Stimulated activated CD8-positive, alpha-beta memory T cell treated with anti-CD3 and anti-CD28 coated beads, Interleukin-4, amount 100 ng/mL, for 24 hours (primary cell): ENCODE results near the gene LPA.
"Not testable (repeated sequence)": the region's sequence is repeated elsewhere in the genome, so short reads cannot be mapped to it uniquely, and the experiment has no call there.

Source experiments
- DNase-seq: peaks from one replicate; pipeline ENCODE4 v3.0.0-alpha.2; 2020; ENCODE audit warnings: low read depth

Gene LPA, protein sequence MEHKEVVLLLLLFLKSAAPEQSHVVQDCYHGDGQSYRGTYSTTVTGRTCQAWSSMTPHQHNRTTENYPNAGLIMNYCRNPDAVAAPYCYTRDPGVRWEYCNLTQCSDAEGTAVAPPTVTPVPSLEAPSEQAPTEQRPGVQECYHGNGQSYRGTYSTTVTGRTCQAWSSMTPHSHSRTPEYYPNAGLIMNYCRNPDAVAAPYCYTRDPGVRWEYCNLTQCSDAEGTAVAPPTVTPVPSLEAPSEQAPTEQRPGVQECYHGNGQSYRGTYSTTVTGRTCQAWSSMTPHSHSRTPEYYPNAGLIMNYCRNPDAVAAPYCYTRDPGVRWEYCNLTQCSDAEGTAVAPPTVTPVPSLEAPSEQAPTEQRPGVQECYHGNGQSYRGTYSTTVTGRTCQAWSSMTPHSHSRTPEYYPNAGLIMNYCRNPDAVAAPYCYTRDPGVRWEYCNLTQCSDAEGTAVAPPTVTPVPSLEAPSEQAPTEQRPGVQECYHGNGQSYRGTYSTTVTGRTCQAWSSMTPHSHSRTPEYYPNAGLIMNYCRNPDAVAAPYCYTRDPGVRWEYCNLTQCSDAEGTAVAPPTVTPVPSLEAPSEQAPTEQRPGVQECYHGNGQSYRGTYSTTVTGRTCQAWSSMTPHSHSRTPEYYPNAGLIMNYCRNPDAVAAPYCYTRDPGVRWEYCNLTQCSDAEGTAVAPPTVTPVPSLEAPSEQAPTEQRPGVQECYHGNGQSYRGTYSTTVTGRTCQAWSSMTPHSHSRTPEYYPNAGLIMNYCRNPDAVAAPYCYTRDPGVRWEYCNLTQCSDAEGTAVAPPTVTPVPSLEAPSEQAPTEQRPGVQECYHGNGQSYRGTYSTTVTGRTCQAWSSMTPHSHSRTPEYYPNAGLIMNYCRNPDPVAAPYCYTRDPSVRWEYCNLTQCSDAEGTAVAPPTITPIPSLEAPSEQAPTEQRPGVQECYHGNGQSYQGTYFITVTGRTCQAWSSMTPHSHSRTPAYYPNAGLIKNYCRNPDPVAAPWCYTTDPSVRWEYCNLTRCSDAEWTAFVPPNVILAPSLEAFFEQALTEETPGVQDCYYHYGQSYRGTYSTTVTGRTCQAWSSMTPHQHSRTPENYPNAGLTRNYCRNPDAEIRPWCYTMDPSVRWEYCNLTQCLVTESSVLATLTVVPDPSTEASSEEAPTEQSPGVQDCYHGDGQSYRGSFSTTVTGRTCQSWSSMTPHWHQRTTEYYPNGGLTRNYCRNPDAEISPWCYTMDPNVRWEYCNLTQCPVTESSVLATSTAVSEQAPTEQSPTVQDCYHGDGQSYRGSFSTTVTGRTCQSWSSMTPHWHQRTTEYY (N-terminal part only)

DNA sequence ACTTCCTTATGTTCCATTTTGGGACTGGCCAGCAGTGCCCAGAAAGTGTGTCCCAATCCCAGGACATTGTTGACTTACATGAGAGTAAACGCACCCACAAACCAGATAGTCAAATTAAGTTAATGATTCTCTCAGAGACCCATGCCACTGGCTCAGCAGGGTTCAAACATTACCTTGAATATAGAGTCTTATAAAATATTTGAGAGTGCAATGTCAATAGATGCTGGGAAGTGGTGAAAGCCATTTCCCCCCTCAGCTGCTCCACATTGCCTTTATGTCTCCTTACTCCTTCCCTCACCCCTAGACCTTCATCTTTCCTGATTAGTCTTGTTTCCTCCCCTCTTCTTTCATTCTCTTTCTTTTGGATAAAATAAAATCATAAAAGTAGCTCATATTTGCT, at the start of gene LPA:
TSS of gene LPA (minus strand) at position 78 of the 400 bp plus-strand sequence. CDS start at position 17, 61 bp downstream.
- not testable (repeated sequence) for DNase-seq

DNA sequence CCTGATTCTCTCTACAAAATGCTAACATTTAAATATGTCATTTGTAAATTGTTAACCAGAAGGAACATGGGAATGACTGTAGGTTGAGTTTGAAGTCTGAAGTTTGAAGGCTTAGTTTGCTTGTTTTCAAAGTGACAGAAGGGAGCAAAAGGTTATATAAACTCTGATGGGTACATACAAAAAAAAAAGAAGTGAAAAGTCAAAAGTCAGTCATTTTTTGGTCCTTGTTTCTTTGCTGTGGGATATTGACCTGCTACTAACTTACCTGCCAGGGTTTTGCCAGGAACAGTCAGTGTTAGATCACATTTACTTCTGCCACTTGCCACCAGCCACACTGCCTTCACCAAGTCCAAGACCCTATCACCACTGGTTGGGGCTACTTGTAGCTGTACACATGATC, 44.9 kb upstream of the LPA start:
- not testable (repeated sequence) for DNase-seq

DNA sequence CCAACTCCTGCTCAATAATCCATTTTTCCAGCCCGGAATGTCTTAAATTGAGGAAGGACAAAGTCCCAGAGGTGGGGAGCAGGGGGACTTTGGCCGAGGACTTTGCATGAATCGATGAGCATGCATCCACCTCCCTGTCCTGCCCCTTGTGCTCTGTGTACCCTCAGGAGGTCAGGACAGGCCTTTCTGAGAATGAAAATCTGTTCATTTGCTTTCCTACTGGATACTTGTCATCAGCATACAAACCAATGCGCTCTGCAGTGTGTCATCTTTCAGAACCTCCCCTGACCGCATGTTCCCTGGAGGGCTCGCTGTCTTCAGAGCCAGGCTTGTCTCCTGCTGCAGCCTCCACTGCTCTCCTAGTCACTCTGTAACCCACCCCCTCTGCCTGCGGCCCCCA, 40.6 kb upstream of the LPA start:
- not testable (repeated sequence) for DNase-seq

DNA sequence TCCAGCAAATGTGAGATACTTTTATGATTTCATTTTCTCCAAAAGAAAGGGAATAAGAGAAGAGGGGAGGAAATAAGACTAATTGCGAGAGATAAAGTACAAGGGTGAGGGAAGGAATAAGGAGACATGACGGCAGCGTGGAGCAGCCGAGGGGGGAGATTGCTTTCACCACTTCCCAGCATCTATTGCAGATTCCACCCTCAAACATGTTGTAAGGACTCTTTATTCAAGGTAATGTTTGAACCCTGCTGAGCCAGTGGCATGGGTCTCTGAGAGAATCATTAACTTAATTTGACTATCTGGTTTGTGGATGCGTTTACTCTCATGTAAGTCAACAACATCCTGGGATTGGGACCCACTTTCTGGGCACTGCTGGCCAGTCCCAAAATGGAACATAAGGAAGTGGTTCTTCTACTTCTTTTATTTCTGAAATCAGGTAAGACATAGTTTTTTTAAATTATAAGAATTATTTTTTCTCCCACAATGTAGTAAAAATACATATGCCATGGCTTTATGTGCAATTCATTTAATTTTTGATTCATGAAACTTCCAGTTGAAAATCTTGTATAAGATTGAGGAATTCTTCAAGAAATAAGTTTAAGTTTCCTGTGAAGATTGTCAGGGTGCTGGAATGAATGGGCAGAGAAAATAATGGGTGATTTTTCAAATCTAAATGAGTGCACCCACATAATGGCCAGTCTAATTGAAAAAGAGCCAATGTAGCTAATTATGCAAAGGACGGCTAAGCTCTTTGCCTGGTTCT, 38.0 kb upstream of the LPA start, which contains the start of gene PLG:
TSS of gene PLG (plus strand) at position 327 of the 763 bp plus-strand sequence. CDS start at position 388, 61 bp downstream.
- DNase-seq: not testable (repeated sequence)

DNA sequence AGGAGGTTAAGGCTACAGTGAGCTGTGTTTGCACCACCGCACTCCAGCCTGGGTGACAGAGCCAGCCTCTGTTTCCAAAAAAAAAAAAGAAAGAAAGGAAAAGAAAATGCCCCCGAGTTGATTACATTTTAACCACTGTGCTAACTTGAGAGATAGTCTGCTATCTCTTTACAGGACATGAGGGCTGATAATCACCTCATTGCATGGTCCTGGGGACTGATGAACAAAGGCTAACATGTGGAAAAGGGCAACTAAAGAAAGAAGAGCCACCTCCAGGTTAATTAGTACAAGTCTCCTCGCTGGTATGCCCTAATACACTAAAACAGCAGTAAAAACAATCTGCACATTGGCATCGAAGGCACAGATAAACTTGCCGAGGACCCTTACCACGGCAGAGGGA, 33.8 kb upstream of the LPA start:
- no peak for DNase-seq

DNA sequence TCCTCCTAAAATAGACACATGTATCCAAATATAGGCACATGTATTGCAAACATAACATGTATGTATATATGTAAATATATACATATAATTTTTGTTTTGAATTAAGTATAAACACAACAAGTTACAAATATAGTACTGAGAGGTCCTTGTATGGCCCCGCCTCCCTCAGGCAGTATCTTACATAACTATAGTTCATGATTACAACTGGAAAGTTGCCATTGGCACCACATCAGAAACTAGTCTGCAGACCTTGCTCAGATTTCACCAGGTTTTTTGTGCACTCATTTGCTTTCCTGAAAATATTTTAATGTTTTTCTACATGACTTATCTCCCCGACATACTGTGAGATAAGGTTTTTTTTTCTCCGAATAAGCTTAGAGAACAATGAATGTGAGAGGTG, 32.8 kb upstream of the LPA start:
- DNase-seq: not testable (repeated sequence)

DNA sequence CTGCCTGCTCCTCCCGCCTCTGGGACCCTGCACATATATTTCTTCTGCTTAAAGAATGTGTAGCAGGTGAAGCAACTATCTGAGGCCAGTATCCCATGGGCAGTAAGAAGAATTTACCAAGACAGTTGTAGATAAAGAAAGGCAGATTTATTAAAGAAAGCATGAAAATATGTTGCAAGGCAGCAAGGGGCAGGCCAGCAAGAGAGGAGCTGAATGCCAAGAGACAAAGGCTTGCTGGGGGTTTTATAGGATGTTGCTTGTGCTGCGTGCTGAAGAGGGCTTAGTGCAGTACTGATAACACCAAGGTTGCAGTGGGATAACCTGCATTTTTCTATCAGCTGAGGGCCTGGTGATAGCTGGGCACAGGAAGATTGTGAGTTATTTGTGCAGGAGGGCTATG, 31.5 kb upstream of the LPA start:
- DNase-seq: not testable (repeated sequence)

DNA sequence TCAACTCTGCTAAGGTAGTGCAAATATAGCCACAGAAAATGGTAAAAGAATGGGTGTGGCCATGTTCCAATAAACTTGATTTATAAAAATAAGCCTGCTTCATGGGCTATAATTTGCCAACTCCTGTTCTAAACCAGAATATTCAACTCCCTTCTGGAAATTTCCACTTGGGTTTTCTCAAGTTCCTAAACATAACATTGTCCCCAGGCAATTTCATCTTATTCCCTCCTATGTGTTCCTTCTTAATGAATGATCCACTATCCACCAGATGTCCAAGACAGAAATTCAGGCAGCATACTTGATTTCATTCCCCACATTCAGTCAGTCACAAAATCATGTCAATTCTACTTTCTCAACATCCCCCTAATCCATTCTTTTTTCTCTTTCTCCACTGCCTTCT, 30.9 kb upstream of the LPA start:
- DNase-seq: not testable (repeated sequence)

DNA sequence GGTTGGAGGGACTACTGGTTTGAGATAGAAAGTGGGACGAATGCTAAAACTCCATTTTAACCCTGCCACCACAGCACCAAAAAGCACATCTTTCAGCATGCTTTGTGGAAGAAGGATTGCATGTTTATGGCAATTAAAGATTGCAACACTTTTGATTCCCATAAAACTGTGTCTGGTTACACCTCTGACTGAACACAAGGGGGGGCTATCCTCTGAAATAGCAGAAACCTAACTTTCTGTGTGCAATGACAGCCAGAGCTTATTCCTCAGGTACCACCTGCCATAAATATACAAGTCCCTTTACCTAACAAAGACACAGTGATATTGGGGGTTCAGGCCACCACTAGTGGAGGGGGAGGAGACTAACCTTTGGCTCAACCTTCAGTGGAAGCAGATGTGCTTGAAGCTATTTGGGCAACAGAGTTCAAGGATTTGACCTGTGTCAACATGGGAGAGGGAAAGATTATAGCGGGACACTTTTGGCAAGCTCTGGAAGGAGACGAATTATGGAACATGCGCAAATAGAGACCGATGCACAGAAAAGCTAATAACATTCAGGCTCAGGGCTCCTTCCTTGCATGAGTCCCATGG, 28.4 kb upstream of the LPA start:
- no peak for DNase-seq

DNA sequence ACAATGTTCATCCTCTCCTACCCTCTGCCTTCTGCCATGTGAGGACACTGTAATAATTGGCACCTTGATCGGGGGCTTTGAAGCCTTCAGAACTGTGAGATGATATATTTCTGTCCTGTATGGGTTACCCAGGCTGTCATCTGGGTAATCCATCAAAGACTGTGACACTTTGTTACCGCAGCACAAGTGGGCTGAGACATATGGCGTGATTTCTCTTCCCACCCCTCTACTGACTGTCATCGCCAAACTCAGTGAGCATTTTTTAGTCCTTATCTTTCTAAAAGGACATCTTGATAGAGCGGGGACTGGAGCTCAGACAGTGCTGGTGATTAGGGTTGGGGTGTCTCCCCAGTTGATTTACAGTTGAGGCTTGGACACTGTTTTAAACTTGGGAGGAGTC, 27.5 kb upstream of the LPA start:
- no peak for DNase-seq

DNA sequence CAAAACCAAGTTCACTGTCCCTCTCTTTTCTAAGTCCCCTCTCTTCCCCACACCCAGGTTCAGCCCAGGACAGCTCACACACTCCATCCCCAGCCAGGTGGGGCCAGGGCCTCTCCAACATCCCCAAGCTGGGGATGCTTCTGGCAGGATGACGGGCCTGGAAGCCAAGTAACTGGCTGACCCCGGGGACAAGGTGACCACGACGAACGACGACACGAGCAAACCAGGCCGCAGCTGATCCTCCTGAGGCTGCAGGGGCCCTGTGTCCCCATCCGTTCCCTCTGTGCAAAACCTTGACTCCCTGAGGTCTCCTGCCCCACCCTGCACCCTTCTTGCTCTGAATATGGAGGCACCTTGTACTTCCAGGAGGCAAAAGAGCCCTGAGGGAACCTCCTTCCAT, 26.4 kb upstream of the LPA start:
- DNase-seq: no peak

DNA sequence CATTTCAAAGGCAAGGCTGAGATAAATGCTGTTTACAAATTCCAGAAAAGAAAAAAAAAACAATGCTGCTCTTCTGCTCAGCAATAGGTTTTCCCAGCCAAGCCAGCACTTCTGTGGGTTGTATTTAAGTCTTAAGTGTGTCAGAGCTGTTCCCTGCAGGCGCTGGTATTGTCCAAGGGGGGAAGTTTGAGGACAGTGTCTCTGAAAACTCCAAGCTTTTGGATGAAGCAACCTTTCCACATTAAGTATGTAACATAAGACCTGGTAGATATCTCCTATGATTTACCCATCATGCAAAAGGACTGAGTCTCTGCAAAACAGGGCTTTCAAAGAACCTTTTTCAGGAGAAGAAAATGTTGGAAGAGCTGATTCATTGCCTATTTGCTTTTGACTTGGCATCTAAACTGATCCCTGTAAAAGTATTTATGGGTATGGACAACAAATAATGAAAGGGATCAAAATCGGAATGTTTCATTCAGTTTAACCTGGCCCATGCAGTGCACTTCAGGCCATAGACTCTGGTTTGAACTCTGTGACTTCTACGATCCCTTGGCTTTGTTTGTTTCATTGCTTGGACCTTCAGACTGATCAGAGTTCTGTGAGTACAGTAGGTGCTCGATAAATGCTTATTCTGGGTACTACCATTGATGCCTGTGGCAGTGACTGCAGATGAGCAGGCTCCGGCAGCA, 21.8 kb upstream of the LPA start:
- DNase-seq: no peak

DNA sequence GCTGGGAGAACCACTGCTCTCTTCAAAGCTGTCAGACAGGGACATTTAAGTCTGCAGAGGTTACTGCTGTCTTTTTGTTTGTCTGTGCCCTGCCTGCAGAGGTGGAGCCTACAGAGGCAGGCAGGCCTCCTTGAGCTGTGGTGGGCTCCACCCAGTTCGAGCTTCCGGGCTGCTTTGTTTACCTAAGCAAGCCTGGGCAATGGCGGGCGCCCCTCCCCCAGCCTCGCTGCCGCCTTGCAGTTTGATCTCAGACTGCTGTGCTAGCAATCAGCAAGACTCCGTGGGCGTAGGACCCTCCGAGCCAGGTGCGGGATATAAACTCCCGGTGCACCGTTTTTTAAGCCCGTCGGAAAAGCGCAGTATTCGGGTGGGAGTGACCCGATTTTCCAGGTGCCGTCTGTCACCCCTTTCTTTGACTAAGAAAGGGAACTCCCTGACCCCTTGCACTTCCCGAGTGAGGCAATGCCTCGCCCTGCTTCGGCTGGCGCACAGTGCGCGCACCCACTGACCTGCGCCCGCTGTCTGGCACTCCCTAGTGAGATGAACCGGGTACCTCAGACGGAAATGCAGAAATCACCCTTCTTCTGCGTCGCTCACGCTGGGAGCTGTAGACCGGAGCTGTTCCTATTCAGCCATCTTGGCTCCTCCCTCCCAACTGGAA, 21.2 kb upstream of the LPA start:
- not testable (repeated sequence) for DNase-seq

DNA sequence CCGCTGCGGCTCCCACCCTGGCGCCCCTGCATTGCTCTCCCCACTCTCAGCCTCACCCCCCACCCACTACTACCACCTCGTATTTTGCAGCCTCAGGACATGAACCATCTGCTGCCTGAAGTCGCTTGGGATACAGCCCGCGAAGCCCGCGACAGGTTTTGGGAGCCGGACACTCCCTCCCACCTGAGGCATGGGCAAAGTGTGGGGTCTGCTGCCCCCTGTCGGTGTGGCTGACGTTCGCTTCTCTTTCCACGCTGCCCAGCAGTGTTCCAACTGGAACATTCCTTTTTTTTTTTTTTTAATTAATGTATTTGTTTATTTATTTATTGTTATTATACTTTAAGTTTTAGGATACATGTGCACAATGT, 15.3 kb upstream of the LPA start:
- no peak for DNase-seq

DNA sequence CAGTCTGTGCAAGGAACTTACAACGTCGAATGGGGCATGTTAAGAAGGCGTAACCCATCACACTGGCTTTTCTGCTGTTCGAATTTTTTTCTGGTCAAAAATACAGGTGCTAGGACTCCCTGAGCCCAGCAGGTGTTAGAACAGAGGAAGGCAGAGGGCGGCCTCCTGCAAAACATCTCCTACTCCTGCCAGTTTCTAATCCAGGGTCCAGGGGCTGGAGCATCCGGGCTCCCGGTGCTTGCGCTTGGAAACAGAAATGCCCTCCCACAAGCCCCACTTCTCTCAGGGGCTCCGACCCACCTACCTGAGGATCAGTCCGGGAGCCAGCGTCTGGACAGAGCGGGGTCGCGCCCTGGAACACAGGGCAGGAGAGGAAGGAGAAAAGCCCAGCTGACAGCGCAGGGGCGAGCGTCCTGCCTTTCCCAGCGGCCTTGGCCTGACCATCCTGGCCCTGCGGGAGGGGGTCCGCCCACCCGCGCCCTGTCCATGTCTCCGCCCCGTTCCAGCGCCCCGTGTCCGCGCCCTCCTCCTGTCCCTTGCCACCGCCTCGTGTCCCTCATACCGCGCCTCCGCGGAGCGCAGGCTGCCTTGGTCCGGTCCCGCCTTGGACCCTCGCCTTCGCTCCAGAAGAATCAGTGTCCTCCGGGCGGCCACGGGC, 14.8 kb upstream of the LPA start:
- DNase-seq: no peak

DNA sequence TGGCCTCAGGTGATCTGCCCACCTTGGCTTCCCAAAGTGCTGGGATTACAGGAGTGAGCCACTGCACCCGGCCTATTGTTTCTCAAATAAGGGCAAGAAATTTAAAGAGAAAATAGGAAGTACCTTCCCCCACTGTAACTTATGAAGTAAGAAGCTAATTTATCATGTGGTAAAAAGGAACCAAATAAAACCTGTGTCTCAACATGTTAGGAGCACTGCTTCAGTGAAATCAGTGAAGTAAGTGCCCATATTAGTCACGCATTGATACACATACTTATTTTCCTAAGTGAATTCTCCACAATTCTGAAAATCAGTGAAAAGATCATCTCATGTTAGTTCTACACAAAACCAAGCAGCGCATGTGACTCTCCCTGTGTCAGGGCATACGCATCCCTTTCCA, 14.2 kb upstream of the LPA start:
- DNase-seq: no peak

DNA sequence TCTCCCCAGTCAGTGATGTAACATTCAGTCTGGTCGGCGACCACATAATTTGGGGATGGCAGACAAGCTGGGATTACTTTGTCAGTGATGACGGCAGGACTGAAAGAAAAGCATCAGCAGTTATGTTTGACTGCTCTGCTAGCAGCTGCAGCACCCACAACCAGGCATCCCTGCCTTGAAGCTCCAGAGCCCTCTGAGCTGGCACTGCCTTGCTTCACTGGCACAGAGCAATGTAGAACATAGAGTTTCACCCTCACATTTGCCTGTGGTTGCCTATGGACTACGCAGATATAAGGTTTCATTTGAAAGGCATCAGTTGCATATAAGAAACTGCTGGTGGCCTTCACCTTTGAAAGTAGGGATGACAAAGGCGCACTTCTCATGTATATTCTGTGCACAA, 12.3 kb upstream of the LPA start:
- DNase-seq: not testable (repeated sequence)

DNA sequence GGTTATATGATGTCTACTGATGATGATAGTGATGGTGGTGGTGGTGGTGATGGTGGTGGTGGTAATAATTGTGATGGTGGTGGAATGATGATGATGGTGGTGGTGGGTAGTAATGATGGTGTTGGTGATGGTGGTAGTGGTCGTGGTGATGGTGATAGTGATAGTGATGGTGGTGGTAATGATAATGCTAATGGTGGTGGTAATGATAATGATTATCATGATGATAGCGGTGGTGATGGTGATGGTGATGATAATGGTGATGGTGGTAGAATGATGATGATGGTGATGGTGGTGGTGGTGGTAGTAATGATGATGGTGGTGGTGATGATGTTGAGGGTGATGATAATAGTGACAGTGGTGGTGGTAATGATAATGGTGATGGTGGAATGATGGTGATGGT, 4.5 kb upstream of the LPA start:
- no peak for DNase-seq
